ENCODE results near the gene SPATC1L.
A peak's percentile ranks its signal among the peaks of the same experiment; 100 is the strongest.
"Not testable (repeated sequence)": the region's sequence is repeated elsewhere in the genome, so short reads cannot be mapped to it uniquely, and the experiment has no call there.

Gene SPATC1L

DNA sequence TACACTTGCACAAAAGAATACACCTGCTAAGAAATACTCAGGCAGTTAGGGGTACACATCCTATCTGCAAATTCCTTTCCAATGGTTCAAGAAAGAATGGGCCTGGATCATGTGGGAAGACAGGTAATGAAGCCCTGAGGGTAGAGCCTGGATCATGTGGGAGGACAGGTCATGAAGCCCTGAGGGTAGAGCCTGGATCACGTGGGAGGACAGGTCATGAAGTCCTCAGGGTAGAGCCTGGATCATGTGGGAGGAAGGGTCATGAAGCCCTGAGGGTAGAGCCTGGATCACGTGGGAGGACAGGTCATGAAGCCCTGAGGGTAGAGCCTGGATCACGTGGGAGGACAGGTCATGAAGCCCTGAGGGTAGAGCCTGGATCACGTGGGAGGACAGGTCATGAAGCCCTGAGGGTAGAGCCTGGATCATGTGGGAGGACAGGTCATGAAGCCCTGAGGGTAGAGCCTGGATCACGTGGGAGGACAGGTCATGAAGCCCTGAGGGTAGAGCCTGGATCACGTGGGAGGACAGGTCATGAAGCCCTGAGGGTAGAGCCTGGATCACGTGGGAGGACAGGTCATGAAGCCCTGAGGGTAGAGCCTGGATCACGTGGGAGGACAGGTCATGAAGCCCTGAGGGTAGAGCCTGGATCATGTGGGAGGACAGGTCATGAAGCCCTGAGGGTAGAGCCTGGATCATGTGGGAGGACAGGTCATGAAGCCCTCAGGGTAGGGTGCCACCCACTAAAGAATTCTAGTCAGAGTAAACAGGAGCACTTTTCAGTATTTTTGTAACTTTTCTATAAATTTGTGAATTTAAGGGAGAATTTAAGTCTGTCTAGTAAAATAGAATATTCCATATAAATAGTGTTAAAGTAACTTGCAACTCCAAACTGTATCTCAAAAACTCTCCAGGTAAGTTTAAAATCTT, 16.9 kb upstream of the SPATC1L start:
- DNase-seq, result not testable (repeated sequence)

DNA sequence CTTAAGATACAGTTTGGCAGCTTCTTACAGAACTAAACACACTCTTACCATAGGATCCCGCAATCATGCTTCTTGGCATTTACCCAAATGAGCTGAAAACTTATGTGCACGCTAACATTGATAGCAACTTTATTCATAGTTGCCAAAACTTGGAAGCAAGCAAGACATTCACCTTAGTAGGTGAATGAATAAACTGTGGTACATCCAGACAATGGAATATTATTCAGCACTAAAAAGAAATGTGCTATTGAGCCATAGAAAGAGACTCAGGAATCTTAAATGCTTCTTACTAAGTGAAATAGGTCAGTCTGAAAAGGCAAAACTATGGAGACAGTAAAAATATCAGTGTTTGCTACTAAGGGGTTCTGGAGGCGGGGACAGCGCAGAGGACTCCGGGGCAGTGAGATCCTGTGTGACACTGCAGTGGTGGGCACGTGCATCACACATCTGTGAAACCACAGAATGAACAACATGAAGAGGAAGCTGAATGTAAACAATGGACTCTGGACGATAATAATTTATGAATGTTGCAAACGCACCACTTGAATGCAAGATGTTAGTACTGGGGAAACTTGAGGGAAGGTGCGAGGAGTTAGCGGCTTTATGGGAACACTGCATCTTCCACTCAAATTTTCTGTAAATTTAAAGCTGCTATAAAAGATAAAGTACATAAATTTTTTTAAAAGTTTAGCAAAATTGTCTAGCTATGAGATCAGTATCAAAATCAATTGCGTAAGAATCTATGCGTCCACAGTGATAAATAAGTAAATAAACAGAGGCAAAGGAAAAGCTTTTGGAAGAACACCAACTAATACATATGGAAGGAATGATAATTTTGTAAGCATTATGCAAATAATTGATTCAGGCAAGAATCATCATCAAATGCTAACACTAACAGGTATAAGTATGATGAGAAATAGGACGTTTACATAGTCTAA, 15.4 kb upstream of the SPATC1L start:
- DNase-seq, result no peak

DNA sequence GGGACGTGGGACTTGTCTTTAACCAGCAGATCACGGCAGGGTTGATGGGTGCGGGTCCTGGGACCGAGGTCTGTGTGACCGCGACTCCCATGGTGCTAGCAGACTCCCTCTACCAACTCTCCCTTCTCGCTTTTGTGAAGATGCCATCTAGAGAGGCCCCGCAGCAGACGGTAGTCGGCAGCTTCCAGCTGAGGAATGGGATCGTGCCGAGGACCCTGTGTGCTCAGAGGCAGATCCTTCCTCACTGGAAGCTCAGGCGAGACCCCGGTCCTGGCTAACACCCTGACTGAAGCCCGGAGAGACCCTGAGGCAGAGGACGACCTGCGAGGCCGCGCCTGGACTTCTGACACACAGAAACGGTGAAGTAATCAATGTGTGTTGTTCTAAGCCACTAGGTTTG, 12.5 kb upstream of the SPATC1L start:
- no peak for DNase-seq

DNA sequence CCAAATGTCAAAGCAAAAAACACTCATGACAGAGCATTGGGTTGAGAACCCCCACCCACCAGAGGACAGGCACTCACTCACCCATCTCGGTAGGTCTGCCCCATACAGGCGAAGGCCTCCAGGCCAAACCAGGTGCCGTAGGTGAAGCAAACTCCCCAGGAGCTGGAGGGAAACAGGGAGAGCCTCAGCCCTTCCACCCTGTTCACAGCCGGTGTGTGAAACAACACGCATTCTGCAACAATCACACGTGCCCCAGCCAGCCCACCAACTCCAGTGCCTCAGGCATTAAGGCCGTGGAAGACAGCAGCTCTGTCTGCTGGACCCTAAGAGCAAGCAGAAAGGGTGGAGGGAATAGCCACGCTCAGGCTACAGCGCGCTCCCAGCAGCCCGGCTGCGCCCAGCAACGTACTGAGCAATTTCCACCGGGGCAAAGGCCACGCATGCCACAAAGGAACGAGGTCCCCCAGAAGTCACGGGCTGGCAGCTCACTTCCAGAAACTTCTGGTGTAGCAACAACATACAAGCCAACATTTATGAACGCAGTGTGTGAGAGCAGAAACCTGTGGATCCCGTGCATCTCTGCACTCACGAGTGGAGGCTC, 11.4 kb upstream of the SPATC1L start:
- DNase-seq, result no peak

DNA sequence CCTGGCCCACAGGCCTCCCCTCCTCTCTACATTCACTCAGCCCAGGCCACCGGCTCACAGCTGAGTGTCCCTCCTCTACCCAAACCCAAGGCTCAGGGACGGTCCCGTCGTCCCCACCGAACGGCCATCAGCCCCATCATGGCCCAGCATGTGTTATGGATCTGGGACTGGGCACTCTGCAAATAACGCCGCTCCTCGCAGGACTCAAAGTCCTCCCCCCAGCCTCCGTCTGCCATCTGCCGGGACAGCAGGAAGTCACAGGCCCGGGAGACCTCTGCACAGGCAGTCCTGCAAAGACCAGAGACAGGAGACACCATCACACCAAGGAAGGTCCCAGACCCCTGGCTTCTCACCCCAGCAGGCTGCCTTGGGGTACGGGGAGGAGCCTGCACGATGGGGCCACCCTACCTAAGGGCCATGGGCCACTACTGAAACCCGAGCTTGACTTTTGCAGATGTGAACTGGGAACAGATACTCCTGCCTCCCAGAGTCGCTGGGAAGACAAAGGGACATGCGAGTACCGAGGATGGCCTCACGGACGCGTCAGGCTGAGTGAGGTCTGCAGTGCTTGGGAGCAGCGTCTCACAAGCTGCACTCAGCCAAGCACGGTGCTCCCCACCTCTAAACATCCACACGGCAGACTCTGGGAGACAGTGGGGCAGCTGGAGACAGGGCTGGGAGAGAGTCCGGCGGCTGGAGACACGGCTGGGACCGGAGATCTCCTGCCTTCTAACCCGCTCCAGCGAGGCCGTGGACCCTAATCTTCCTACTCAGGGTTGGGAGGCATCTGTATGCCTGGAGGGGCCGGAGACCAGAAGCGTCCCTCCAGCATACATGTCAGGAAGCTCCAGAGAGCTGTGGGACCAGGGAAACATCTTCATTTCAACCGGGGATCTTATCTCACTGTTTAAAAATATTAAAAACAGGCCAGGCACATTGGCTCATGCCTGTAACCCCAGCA, 10.4 kb upstream of the SPATC1L start:
- no peak for DNase-seq

DNA sequence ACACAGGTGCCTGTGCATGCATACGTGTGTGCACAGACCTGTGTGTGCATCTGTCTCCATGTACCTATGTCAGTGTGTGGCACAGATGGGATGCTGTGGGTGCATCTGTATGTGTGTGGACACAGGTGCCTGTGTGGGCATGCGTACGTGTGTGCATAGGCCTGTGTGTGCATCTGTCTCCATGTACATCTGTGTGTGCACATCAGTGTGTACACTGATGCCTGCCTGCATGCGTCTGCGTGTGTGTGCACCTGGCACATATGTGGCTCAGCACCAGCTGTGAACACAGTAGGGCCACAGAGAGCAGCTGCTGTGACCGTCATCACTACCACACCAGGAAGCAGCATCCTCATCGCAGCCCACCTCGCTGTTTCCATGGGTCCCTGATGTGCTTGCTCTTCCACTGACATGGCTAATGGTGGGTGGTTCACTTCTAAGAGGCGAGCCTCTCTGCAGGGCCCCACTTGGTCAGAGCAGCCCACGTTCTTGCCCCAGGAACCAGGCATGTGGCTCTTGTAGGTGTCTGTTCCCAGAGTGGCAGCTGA, 9.6 kb upstream of the SPATC1L start:
- DNase-seq, result no peak

DNA sequence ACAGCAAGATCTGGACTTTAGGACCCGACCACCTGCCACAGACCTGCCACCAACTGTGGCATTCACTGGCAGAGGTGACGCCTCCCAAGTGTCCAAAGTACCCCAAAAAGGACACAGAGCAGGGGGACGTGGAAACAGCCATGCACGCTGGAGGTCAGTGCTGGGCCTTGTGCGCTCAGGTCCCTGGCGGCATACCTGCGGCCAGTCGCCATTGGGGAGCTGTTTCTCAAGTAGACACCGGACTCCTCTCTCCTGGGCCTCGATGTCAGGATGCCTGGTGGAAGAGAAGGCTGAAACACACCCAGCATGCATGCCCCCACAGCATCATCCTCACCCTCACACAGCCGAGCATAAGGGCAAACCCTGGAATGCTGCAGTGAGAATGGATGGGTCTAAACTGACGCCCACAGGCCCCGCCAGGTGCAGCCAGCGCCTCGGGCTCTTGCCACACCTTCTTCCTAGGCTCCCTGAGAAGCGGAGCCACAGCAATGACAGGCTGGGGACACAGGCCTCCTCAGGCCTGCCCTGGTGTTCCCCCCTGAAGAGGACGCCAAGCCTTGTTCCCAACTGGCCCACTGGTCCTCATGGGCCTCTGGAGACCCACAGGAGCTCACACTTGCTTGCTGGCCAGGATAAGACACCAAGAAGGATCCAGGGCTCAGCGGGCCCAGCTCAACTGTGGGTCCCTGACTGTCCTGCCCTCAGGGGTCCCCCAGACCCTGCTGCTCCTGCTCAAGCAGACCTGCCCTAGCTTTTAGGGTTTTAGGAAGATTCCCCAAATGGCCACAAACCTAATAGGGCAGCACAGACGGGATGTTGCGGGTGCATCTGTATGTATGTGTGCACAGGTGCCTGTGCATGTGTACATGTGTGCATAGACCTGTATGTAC, 7.7 kb upstream of the SPATC1L start:
- DNase-seq, result no peak

DNA sequence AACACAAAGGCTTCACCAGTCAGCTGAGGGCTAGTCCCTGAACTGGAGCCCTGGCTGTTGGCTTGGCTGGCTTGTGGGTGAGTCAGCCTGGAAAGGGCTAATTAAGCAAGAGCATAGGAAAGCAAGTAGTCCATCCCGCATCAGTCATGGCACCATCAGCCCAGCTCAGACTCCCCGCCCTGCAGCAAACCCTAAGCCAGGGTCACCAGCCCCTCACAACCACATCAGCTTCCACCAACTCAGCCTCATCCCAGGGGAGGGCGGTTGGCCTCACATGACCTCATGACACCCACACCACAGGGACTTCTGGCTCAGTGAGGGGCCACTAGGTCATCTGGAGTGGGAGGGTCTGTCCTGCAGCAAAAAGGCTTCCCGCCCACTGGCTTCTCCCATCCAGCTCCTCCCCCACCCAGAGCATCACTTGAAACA, 7.0 kb upstream of the SPATC1L start:
- no peak for DNase-seq

DNA sequence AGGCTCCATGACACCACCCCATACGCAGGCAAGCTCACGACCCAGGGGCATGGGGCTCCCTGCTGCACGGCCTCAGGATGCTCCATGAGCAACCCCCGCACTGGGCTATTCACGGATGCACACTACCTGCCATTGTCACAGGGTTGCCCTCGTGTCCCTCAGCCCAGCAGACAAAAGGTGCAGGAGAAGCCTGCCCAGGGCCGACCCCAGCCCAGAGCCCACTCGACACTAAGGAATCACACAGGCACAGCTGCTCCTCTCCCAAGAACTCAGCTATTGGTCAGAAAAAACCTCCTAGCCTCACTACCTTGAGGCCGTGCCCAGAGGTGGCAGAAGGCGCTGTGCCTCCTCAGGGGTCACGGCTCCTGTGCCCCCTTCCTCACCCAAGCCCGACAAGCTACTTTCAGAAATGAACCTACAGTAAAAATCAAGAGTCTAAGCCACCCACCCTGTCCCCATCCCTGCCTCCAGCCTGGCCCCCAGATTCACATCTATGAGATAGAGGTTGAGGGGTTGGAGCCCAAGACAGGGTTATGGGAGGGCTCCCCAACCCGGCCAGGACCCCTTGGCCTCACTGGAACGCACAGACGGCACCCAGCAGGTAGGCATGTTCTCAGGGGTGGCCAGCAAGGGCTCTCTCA, 6.4 kb upstream of the SPATC1L start:
- no peak for DNase-seq

DNA sequence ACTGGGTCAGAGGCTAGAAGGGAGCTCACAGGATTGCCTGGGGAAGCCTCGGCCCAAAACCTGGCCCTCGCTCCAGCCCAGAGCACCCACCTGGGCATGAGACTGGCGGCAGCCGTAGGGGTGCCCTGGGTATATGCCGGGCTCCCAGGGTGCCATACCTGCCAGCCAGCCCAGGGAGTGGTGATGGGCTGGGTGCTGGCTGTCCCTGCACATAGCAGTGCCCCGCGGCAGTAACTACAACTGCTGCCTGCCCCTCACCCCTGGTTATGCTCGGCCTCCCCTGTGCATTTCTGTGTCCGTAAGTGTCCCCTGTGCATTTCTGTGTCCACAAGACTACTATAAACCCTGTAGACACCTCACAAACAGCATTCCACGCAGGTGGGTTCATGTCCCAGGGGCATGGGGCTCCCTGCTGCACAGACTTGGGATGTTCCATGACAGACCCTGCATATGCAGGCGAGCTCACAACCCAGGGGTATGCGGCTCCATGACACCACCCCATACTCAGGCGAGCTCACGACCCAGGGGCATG, 5.8 kb upstream of the SPATC1L start:
- DNase-seq, result no peak

DNA sequence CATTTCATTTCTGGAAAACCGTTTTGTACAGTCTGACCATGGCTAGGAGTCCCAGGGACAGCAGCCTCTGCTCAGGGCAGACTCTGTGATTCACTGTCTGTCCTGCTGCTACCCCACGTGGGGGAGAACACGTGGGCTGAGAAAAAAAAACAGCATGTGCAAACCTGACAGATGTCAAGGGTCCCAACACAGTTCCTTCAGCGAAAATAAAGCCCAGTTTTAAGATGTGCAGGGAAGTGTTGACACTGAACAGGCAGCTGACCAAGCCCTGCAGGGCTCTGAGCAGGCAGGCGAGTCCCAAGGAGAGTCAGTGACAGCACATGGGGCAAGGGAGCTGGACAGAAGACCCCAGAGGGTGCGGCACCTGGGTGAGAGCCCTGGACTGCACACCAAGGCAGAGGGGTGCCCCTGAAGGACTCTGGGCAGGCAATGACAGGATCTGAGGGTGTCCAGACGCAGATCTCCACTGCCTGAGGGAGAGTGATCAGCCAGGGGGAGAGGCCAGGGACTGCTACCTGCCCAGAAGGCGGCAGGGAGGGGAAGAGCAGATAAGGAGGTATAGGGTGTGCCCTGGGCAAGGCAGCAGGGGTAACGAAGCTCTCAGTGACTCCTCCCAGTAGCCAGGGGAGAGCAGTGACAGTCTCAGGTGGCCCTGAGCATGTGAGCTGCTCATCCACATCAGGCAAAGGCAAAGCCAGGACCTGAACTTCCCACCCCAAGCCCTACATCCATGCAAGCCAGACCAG, 5.1 kb upstream of the SPATC1L start:
- DNase-seq, result no peak

DNA sequence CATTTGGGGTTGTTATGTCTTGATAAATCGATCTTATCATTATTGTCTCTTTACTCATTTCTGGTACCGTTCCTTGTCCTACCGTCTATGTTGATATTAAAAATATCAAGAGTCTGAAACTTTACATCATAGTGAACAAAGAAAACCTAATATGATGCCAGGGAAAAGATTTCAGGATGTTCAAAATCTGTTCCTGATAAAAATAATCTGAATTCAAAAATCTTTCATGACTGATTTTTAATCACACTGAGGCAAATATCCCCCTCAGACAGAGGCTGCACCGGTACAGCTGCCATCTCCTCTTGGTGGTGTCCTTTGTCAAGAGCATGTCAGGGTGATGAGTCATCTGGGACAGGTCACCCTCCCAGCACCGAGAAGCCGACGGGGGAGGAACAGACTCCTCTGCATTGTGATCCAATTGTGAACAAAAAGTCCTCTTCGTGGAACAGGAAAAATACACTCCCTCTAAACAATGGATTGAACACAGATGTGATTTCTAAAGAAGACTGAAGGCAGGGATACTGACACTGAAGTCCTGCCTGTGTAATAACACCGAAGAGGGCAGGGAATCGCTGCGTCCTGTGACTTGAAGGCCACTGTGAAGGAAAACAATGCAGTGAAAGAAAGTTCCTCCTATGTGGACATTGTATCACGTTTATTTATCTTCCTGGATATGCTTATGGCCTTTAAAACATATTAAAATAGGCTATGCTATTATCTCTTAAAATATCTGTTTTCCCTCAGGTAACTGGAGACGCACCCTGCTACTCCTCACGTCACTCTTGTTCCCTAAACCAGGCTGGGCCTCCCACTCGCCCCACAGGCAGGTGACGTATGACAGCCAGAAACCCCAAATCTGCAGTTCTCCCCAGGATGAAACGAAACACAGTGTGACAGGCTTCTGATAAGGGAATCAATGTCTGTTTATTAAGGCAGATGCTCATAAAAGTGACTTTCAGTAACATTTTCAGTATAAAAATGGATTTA, 4.3 kb upstream of the SPATC1L start:
- DNase-seq, result peak in 13 of 58 donors; percentile 11 to 75 (median 58)

DNA sequence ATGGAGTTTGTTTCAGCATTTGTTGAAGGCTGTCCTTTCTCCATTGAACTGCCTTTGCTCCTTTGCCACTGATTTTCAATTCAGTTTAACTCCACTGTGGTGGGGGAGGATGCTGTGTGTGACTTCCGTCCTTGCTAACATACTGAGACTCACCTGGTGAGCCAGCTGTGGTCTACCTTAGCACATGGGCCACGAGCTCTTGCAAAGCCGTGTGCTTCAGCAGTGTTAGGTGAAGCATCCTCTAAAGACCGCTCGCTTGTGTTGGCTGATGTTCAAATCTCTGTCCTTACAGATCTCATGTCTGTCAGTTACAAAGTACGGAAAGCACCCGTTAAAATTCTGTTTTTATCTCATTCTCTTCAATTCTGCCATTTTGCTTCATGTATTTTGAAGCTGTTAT, 3.6 kb upstream of the SPATC1L start:
- no peak for DNase-seq

DNA sequence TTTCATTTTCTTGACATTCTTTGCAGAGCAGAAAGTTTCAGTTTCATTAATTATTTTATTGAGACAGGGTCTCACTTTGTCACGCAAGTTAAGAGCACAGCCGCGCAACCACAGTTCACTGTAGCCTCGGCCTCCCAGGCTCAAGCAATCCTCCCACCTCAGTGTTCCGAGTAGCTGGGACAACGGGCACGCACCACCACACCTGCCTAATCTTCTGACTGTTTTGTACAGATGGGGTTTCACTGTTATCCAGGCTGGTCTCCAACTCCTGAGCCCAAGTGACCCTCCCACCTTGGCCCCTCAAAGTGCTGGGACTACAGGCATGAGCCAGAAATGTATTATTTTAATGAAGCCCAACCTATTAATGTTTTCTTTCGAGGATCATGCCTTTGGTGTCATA, 3.0 kb upstream of the SPATC1L start:
- no peak for DNase-seq

DNA sequence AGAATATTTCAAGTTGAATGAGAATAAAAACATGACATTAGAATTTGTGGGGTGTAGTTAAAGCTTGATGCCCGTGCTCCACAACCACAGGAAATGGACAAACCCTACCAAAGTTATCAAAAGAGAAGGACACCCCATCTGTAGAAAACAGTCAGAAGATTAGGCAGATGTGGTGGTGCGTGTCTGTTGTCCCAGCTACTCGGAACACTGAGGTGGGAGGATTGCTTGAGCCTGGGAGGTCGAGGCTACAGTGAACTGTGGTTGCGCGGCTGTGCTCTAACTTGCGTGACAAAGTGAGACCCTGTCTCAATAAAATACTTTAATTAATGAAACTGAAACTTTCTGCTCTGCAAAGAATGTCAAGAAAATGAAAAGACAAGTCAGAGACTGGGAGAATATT, 1.5 kb upstream of the SPATC1L start:
- DNase-seq, result no peak
